HepG2 (cell line): ENCODE data around the gene SREBF1. TPM values are rescaled to one million over a fixed set of nuclear protein-coding genes. Genes with fewer than 3 reads are reported as not detected.

ENCODE experiments used
- ARNT2 ChIP-seq: sonication (generic); formaldehyde crosslinking; IDR thresholded peaks from 2 replicates; pipeline ENCODE4 v1.8.0; 2022; ENCODE audit warnings: mild to moderate bottlenecking, low read depth, missing genetic modification reagents, moderate library complexity
- CSRNP2 ChIP-seq: sonication (generic); formaldehyde crosslinking; conservative IDR thresholded peaks from 2 replicates; pipeline ENCODE4 v1.8.0; 2022; ENCODE audit warnings: low read depth, missing genetic modification reagents
- ETS1 ChIP-seq: sonication (generic); formaldehyde crosslinking; IDR thresholded peaks from 2 replicates; pipeline ENCODE4 v1.4.0; 2020; ENCODE audit warnings: missing genetic modification reagents
- FOXO4 ChIP-seq: sonication (generic); formaldehyde crosslinking; conservative IDR thresholded peaks from 2 replicates; pipeline ENCODE4 v1.8.1; 2023; ENCODE audit warnings: missing genetic modification reagents
- IKZF5 ChIP-seq: IDR thresholded peaks from 2 replicates; pipeline ENCODE4 v1.6.1; 2018; ENCODE audit warnings: missing genetic modification reagents, mild to moderate bottlenecking, missing compliant biosample characterization
- KDM2A ChIP-seq: sonication (generic); formaldehyde crosslinking; IDR thresholded peaks from 2 replicates; pipeline ENCODE4 v1.4.0; 2020; ENCODE audit warnings: low read depth, missing genetic modification reagents, borderline replicate concordance
- NCOR1 ChIP-seq: fragments of 200-600 bp; sonication (generic); IDR thresholded peaks from 2 replicates; pipeline ENCODE4 v1.7.0; 2017; ENCODE audit warnings: antibody characterized with exemption, low read length, borderline replicate concordance
- RBFOX2 ChIP-seq: fragments of 200-400 bp; formaldehyde crosslinking; IDR thresholded peaks from 2 replicates; pipeline ENCODE4 v1.6.1; 2017; ENCODE audit warnings: low read depth, mild to moderate bottlenecking, low read length
- RFX1 ChIP-seq: fragments of 450-650 bp; IDR thresholded peaks from 2 replicates; pipeline ENCODE4 v1.6.1; 2017
- ZBTB10 ChIP-seq: sonication (generic); formaldehyde crosslinking; IDR thresholded peaks from 2 replicates; pipeline ENCODE4 v1.4.0; 2020; ENCODE audit warnings: missing genetic modification reagents, borderline replicate concordance
- ZNF3 ChIP-seq: IDR thresholded peaks from 2 replicates; pipeline ENCODE4 v1.7.0; 2017; ENCODE audit warnings: inconsistent platforms
- ZNF33B ChIP-seq: sonication (generic); formaldehyde crosslinking; IDR thresholded peaks from 2 replicates; pipeline ENCODE4 v1.5.1; 2020; ENCODE audit warnings: mild to moderate bottlenecking, missing genetic modification reagents
- ZNF749 ChIP-seq: sonication (generic); formaldehyde crosslinking; IDR thresholded peaks from 2 replicates; pipeline ENCODE4 v1.8.0; 2022; ENCODE audit warnings: mild to moderate bottlenecking, missing genetic modification reagents, moderate library complexity, borderline replicate concordance
- ZNF770 ChIP-seq: sonication (generic); formaldehyde crosslinking; IDR thresholded peaks from 2 replicates; pipeline ENCODE4 v1.5.0; 2020; ENCODE audit warnings: mild to moderate bottlenecking, missing genetic modification reagents
- ZNF839 ChIP-seq: sonication (generic); formaldehyde crosslinking; IDR thresholded peaks from 2 replicates; pipeline ENCODE4 v1.4.0; 2020; ENCODE audit warnings: missing genetic modification reagents, mild to moderate bottlenecking, borderline replicate concordance
- ZSCAN25 ChIP-seq: sonication (generic); formaldehyde crosslinking; IDR thresholded peaks from 2 replicates; pipeline ENCODE4 v1.8.0; 2022; ENCODE audit warnings: mild to moderate bottlenecking, missing genetic modification reagents
- polyA plus RNA-seq, 8 experiments: library from polyadenylated mRNA; depleted of rRNA in 3 of 8; stranded (reverse) in 7 of 8; unstranded in 1 of 8; fragments of >200 nt; fragmentation: Illumina TruSeq in 4 of 8; extraction: Trizol in 4 of 8; gene quantifications; 2 replicates each; pipeline versions ENCODE4 v1.2.1 to v1.2.3, GENCODE V29; 2011 to 2016; ENCODE audit warnings: low read depth in 4 of 8, missing spikeins in 1 of 8, mixed read lengths in 1 of 8; ENCODE audit not compliant: insufficient read depth in 1 of 8
- total RNA-seq, 5 experiments: library from RNA; depleted of rRNA; stranded (reverse); fragments of >200 nt; fragmentation: Illumina TruSeq; extraction: Trizol; gene quantifications; 2 replicates each; pipeline ENCODE4 v1.2.3, GENCODE V29; 2016; ENCODE audit warnings: low read depth in 1 of 5

SREBF1 gene
- total and polyA plus RNA-seq, 2 of the 13 experiments (the other 11 are each of a cell fraction or from before 2014, with no cell fraction given): 34.3 to 38.0 TPM

- peak; percentile 90; the same call in 1 of the 2 replicates for TF ChIP-seq ZBTB10 (CRISPR knock-in tag)
- TF ChIP-seq ZNF770 (CRISPR knock-in tag): peak; percentile 45; the same call in 1 of the 2 replicates
- TF ChIP-seq CSRNP2 (CRISPR knock-in tag): no peak
- TF ChIP-seq FOXO4 (CRISPR knock-in tag): no peak
- TF ChIP-seq ARNT2: 0 out of 2 replicates have a peak, but pooled peaks have one; percentile 43
- no peak for TF ChIP-seq ETS1 (CRISPR knock-in tag)
- TF ChIP-seq ZSCAN25: peak; percentile 5; the same call in 1 of the 2 replicates
- TF ChIP-seq KDM2A (CRISPR knock-in tag): peak; percentile 66; the same call in 1 of the 2 replicates
- no peak for TF ChIP-seq ZNF749
- no peak for TF ChIP-seq ZNF33B (CRISPR knock-in tag)
- TF ChIP-seq ZNF3 (CRISPR knock-in tag): no peak
- TF ChIP-seq NCOR1: 0 out of 2 replicates have a peak, but pooled peaks have one; percentile 11
- TF ChIP-seq RFX1: no peak
- TF ChIP-seq IKZF5 (CRISPR knock-in tag): no peak; the same call in 1 of the 2 replicates
- no peak for TF ChIP-seq ZNF839 (CRISPR knock-in tag)
- TF ChIP-seq RBFOX2: peak; percentile 54
These were observed 24.4 kb downstream of the SREBF1 start (continued) for GRCh38 chr17:17812211-17813054.
